Stimulated activated CD4-positive, alpha-beta T cell treated with anti-CD3 and anti-CD28 coated beads, TNF-alpha, amount 100 ng/mL, for 48 hours (primary cell): ENCODE measurements around the gene RBMXL3.
"Not testable (repeated sequence)": the region's sequence is repeated elsewhere in the genome, so short reads cannot be mapped to it uniquely, and the experiment has no call there.

Source experiments
- DNase-seq, 3 donors: peaks; one replicate each; pipeline ENCODE4 v3.0.0-alpha.2; 2020; ENCODE audit warnings: low read depth in 3 of 3

The RBMXL3 gene

DNA sequence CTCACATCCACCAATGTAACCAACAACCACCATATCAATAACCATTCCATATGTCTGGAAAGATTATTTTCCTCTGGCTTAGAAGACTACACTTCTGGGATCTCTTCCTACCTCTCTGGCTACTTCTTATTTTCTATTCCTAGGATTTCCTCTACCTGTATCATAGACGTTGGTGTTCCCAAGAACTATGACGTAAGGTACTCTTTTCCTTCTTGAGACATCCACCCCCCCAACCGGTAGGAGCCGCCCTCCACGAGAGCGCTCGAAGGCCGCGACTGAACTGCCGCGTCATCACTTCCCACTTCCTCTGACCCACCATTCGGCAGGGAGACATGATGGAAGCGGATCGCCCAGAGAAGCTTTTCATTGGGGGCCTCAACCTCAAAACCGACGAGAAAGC lies at the start of gene RBMXL3:
TSS of gene RBMXL3 (plus strand) at position 301 of the 400 bp plus-strand sequence. CDS start at position 333, 32 bp downstream.
- no peak for DNase-seq

DNA sequence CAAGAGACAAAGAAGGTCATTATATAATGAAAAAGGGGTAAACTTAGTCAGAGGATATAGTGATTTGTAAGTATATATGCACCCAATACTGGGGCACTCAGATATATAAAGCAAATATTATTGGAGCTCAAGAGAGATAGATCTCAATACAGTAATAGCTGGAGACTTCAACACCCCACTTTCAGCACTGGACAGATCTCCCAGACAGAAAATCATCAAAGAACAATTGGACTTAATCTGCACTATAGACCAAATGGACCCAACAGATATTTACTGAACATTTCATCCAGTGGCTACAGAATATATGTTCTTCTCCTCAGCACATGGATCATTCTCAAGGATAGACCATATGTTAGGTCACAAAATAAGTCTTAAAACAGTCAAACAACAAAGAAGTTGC lies 47.2 kb upstream of the RBMXL3 start:
- DNase-seq = no peak

DNA sequence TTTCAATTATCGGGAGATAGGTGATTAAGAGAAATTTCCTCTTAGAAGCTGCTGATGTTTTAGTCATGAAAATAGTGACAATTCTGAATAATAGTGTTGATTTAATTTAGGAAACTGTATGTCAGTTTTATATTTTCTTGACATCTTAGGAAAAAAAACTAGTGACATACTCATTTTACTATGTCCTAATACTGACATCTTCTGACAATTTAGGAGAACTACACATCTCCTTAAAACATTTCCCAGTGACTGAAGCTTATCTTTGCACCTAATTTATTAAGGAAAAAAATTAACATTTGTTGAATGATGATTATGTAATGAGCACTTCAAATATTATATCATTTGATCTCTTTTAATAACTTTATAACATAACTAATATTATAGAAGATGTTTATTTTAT lies 42.0 kb upstream of the RBMXL3 start:
- no peak for DNase-seq

DNA sequence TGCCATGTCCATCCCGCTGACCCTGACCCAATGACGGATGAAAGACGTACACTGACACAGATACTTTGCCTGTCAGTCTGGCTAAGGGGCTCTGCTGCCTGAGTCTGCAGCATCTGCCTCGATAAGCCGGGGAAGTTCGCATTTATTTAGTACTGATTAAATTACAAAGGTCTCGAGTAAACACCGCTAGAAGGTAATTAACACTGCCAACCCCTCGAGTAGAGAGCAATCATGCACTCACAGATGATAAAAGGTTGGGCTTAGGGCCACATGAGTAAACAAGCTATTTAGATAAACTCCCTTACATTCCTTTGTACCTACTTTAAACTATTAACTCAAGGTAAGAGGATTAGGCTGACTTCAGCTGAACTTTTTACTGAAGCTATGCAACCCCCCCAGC lies 16.0 kb upstream of the RBMXL3 start:
- no peak for DNase-seq

DNA sequence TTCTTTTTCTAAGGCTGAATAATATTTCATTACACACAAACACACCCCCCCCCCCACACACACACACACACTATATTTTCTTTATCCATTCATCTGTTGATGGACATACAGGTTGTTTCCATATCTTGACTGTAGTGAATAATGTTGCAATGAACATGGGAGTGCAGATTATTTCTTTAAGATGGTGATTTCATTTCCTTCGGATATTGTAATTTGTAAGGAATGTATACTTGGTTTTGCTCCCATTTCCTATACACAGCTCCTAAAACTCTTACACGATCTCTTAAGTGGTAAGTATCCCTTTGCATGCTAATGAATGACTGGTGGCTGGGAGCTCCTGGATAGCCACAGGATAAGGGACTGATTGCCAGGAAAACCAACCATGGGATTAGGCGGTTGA lies 14.7 kb upstream of the RBMXL3 start:
- no peak for DNase-seq

DNA sequence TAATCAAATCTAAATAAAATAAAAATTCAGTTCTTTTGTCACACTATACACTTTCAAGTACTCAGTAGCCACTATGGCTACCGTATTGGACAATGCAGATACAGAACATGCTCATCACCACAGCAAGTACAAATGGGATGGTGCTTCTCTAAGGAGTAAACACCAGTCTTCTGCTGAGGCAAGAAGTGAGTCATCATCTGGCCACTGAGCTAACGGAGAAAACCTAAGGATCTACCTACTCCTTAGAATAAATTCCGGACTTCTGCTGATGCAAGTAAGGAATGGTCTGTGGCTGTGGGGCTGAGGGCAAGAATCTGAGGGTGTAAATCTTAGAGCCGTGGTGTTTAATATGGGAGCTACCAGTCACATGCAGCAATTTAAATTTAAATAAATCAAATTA lies 11.3 kb upstream of the RBMXL3 start:
- DNase-seq = no peak

DNA sequence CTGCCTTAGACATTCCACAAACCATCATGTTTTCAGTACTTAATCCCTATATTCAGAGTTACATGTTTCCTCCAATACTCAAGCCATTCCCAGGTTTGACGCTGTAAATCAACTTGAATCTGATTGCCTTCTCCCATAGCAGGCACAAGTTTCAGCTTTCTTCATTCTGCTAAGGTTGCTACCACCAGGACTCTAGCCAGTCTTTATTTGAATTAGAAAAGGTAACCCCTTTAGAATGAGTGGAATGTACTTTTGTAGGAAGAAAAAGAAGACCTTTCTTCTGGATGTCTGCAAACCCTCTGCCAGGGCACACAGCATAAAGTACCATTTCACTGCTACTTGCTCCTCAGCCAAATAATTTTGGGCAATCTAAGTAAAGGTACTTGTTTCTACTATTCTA lies 10.7 kb upstream of the RBMXL3 start:
- no peak for DNase-seq

DNA sequence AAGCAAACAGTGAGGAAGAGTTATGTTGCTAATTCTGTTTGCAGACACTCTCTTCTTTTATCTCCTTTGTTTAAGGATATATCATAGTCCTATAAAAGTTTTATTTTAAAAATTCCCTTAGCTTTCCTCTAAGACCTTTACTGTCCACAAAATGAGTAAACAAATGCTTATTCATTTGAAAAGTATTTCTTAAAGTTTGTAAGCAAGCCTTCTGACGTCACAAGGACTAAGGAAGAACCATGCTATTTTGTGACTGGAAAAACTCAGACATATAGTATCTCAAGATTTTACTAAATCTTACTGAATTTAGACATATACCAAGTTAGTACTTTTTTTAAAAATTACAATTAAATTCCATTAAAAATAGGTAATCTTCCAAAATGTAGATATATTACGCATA lies 5.2 kb upstream of the RBMXL3 start:
- DNase-seq = no peak

DNA sequence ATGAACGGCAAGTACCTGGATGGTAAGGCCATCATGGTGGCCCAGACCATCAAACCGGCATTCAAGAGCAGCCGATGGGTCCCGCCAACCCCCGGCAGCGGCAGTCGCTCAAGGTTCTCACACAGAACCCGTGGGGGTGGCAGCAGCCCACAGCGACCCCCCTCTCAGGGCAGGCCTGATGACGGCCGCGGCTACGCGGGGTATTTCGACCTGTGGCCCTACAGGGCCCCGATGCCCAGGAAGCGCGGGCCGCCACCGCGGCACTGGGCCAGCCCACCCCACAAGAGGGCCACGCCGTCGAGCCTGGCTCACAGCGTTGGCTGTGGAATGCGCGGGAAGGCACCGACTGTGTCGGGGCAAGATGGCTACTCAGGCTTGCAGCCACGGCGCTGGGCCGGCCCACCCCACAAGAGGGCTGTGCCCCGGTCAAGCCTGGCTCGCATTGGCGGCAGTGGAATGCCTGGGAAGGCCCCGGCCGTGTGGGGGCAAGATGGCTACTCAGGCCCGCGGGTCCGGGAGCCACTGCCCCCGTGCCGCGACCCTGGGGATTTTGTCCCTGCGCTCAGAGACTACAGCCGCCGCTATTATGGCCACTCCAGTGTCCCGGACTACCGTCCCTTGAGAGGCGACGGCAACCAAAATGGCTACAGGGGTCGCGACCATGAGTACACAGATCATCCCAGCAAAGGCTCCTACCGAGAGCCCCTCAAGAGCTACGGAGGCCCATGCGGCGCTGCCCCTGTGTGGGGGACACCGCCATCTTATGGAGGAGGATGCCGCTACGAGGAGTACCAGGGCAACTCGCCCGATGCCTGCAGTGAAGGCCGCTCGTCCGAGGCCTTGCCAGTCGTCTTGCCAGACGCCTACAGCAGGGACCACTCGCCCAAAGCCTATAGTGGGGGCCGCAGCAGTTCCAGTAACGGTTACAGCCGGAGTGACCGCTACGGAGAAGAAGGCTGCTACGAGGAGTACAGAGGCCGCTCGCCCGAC lies 731 bp downstream of the RBMXL3 start:
- no peak for DNase-seq

DNA sequence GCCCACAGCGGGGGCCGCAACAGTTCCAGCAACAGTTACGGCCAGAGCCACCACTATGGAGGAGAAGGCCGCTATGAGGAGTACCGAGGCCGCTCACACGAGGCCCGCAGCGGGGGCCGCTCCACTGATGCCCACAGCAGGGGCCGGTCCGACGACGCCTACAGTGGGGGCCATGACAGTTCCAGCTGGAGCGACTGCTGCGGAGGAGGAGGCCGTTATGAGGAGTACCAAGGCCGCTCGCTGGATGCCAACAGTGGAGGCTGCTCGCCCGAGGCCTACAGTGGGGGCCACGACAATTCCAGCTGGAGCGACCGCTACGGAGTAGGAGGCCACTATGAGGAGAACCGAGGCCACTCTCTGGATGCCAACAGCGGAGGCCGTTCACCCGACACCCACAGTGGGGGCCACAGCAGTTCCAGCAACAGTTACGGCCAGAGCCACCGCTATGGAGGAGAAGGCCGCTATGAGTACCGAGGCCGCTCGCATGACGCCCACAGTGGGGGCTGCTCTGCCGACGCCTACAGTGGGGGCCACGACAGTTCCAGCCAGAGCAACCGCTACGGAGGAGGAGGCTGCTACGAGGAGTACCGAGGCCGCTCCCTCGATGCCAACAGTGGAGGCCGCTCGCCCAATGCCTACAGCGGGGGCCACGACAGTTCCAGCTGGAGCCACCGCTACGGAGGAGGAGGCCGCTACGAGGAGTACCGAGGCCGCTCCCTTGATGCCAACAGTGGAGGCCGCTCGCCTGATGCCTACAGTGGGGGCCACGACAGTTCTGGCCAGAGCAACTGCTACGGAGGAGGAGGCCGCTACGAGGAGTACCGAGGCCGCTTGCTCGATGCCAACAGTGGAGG lies 1.7 kb downstream of the RBMXL3 start:
- DNase-seq = no peak

DNA sequence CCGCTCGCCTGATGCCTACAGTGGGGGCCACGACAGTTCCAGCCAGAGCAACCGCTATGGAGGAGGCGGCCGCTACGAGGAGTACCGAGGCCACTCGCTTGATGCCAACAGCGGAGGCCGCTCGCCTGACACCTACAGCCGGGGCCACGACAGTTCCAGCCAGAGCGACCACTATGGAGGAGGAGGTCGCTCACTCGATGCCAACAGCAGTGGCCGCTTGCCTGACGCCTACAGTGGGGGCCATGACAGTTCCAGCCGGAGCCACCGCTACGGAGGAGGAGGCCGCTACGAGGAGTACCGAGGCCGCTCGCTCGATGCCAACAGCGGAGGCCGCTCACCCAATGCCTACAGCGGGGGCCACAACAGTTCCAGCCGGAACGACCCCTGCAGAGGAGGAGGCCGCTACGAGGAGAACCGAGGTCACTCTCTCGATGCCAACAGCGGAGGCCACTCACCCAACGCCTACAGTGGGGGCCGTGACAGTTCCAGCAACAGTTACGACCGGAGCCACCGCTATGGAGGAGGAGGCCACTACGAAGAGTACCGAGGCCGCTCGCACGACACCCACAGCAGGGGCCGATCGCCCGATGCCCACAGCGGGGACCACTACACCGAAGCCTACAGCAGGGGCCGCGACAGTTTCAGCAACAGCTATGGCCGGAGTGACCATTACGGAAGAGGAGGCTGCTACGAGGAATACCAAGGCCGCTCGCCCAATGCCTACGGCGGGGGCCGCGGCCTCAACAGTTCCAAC lies 2.5 kb downstream of the RBMXL3 start:
- DNase-seq = no peak

DNA sequence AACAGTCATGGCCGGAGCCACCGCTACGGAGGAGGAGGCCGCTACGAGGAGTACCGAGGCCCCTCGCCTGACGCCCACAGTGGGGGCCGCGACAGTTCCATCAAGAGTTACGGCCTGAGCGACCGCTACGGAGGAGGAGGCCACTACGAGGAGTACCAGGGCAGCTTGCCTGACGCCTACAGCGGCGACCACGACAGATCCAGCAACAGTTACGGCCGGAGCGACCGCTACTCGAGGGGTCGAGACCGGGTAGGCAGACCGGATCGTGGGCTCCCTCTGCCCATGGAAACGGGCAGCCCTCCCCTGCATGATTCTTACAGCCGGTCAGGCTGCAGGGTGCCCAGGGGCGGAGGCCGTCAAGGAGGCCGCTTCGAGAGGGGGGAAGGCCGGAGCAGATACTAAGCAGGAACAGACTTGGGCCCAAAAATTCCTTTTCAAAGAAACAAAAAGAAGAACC lies 3.1 kb downstream of the RBMXL3 start:
- DNase-seq = no peak

DNA sequence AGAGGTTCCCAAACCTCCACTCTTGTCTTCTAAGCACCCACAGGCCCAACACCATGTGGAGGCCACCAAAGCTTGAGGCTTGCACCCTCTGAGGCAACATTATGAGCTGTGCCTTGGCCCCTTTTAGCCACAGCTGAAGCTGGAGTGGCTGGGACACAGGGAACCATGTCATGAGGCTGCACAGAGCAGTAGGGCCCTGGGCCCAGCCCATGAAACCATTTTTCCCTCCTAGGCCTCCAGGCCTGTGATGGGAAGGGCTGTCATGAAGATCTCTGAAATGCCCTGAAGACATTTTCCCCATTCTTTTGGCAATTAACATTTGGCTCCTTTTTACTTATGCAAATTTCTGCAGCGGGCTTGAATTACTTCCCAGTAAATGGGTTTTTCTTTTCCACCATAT lies 14.8 kb downstream of the RBMXL3 start:
- no peak for DNase-seq

DNA sequence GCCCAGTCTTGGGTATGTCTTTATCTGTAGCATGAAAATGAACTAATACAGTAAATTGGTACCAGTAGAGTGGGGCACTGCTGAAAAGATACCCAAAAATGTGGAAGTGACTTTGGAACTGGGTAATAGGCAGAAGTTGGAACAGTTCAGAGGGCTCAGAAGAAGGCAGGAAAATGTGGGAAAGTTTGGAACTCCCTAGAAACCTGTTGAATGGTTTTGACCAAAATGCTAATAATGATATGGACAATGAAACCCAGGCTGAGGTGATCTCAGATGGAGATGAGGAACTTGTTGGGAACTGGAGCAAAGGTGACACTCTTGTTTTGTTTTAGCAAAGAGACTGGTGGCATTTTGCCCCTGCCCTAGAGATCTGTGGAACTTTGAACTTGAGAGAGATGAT lies 20.3 kb downstream of the RBMXL3 start:
- not testable (repeated sequence) for DNase-seq

DNA sequence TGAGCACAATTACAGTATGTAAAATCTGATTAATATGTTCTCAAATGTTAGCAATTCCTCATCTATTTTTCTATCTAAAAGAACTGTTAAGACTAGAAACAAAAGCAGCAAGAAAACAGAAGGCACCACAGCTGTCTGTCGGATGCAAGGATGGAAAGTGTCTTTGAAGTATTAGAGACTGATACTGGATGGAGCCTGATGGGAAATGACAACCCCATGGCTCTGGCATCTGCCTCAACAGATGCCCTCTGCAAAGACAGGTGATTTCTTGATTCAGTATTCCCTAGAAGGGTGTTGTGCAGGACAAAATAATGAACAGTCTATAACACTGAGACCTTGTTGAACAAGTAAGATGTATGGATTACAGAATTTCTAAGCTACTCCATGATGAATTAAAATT lies 24.9 kb downstream of the RBMXL3 start:
- DNase-seq = no peak

DNA sequence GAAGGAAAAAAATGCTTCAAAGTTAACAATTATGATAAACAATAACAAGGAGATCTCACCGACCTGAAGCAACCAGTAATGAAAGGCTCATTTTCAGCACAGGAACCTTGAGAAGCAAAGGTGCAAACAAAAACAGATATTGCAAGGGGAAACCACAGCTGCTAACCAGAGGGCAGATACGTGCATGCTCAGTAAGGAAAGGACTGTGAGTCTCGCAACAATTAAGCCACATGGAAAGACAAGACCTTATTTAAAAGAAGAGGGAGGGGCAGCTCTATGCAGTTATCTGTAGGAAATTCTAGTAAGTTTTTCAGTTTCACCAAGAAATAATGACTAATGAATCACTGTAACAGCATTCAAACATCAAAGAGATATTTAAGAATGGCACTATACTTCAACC lies 25.4 kb downstream of the RBMXL3 start:
- no peak for DNase-seq

DNA sequence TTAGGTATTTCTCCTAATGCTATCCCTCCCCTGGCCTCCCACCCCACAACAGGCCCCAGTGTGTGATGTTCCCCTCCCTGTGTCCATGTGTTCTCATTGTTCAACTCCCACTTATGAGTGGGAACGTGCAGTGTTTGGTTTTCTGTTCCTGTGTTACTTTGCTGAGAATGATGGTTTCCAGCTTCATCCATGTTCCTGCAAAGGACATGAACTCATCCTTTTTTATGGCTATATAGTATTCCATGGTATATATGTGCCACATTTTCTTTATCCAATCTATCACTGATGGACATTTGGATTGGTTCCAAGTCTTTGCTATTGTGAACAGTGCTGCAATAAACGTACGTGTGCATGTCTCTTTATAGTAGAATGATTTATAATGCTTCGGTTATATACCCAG lies 28.1 kb downstream of the RBMXL3 start:
- DNase-seq = not testable (repeated sequence)

DNA sequence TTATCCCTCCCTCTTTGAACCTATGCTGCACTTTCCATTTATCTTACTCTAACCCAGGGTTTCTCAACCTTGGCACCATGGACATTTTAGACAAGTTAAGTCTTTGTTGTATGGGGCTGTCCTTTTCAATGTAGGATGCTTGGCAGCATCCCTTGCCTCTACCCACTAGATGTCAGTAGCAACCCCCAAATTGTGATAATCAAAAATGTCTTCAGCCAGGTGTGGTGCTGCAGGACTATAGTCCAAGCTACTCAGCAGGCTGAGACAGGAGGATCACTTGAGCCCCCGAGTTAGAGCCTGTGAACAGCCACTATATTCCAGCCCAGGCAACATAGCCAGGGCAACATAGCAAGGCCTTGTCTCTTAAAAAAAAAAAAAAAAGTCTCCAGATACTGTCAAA lies 37.7 kb downstream of the RBMXL3 start:
- DNase-seq = no peak

DNA sequence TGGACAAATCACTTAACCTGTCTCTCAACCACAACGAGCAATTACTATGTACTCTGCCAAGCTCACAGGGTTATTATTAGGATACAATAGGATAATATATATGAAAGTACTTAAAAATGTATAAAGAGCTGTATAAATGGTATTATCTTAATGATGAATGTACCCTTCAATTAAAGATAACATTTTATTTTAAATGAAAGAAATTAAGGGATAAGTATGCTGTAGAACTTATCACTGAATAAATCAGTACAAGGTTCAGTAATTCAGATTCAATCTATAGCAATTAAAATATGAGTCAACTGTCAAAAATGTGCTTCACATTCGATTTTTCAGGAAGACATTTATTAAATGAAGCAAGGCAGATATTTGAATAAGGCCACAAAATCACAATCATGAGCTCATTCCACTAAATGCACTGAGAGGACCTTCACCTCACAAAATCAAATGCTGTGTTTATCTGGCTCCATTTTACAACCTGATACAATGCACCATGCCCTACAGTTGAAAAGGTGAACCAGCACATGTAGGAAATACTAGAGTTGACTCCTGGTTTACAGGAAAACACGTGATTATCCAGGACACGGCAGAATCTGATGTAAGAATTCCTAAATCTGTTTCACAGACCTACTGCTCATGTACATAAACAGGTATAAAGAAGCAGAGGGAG lies 40.3 kb downstream of the RBMXL3 start:
- DNase-seq = no peak

DNA sequence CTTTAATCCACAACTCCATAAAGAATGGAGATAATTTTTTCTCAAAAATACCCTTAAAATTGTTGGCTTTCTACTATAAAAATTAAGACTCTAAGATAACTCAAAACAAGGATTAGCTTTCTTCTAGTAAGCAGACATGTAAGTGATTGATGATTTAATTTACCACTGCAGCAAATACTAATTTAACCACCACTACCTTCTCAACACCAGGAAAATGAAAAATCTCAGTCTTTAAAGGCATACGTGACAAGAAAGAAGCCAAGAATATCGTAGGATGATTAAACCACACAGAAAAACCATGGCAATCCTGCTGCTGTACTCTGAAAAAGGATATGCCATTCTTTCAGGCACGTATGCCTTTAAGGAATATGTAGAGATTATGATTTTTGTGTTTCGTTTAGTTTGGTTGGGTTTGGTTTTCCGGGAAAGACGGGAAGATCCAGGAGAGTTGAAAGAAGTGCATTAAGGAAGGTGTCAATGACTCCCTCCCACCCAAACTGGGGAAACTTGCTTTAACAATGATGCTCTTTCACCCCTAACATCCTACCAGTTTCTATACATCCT lies 43.8 kb downstream of the RBMXL3 start:
- no peak for DNase-seq
